Activated gamma-delta T cell (primary cell): ENCODE measurements around the gene ALKBH6.
"Not testable (repeated sequence)": the region's sequence is repeated elsewhere in the genome, so short reads cannot be mapped to it uniquely, and the experiment has no call there.

ENCODE experiments used
- DNase-seq: peaks from one replicate; lab custom pipeline; 2025; lab: John Stamatoyannopoulos, UW

Gene ALKBH6

DNA sequence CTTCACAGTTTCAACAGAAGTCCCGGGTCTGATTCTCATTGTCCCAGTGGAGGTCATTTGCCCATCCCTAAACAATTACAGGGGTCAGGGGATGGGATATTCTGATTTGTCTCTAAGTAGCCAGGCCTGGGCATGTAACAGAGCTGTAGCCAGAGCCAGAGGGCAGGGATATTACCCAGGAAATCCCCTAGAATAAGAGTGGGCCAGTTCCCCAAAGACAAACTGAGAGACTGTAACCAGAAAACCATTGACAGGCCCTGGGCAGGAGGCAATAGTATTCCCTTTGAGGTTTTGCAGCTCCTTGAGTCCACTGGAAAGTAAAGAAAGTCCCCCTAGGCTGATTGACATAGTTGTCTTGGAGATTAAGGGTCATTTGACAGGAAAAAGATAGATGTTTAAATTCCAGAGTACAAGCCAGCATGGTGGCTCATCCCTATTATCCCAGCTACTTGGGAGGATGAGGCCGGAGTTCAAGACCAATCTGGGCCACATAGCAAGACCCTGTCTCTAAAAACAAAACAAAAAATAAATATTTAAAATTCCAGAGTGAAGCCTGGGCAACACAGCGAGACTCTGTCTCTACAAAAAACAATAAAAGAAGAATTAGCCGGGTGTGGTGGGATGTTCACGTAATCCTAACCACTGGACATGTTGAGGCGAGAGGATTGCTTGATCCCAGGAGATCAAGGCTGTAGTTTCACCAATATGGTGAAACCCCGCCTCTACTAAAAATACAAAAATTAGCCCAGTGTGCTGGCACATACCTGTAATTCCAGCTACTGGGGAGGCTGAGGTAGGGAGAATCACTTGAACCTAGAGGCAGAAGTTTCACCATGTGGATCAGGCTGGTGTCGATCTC is 20.9 kb downstream of the ALKBH6 start:
- no peak for DNase-seq

DNA sequence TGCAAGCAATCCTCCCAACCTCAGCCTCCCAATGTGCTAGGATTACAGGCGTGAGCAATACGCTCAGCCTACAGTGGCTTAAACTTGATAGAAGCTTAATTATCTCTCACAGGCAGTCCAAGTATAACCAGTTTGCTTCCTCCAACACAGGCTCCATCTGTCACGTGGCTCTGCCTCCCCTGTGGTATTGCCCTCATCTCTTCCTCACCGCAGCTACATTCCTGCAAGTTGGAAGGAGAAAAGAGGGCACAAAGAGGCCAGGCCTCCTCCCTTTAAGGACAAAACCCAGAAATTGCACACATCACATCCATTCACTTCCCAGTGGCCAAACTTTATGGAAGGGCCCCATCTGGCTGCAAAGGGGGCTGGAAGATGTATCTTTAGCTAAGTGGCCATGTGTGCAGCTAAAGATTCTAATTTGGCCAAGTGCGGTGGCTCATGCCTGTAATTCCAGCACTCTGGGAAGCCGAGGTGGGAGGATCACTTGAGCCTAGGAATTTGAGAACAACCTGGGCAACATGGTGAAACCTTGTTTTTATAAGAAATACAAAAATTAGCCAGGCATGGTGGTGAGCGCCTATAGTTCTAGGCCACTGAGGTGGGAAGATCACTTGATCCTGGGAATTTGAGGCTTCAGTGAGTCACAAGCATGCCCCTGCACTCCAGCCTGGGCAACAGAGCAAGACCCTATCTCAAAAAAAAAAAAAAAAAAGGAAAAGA is 22.1 kb downstream of the ALKBH6 start:
- no peak for DNase-seq

DNA sequence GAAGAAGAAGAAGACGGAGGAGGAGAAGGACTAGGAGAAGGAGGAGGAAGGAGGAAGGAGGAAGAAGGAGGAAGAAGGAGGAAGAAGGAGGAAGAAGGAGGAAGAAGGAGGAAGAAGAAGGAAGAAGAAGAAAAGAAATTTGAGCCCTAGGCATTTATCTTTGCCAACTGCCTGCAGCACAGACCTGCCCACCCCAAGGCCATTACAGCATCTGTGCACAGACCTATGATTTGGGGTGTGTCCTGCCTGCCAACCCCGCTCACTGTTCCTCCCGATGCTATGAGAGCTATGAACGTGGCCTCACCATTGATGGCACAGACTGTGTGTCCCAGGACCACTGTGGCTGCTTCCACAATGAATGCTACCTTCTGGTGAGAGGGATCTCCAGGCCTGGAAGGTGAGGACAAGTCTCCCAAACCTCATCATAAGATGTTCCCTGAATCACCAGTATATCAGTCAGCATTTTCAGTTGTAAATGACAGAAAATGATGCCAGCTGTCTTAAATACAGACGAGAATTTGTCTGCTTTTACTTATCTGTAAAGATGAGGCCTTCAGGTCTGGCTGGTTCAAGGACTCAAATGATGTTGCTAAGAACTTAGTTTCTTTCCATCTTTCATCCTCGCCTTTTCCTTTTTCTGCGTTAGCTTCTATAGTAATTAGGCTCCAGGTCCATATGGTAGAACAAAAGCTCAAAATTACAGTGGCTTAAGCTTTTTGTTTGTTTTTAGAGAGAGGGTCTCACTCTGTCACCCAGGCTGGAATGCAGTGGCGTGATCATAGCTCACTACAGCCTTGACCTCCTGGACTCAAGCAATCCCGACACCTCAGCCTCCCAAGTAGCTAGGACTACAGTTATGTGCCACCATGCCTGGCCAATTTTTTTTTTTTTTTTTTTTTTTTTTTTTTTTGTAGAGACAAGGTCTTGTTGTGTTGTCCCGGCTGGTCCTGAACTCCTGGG is 23.0 kb downstream of the ALKBH6 start:
- no peak for DNase-seq

DNA sequence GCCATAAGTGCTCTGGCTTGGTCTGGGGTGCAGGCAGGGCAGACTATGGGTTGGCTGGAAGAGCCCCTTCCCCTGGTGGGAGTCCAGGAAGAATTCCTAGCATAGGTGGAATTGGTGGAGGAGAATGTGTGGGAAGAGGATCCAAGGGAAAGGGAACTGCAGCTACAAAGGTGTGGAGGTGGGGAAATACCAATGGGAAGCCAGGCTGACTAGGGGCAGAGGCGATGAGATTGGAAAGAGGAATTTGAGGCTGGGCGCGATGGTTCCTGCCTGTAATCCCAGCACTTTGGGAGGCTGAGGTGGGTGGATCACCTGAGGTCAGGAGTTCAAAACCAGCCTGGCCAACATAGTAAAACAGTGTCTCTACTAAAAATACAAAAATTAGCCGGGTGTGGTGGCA is 23.9 kb downstream of the ALKBH6 start:
- no peak for DNase-seq

DNA sequence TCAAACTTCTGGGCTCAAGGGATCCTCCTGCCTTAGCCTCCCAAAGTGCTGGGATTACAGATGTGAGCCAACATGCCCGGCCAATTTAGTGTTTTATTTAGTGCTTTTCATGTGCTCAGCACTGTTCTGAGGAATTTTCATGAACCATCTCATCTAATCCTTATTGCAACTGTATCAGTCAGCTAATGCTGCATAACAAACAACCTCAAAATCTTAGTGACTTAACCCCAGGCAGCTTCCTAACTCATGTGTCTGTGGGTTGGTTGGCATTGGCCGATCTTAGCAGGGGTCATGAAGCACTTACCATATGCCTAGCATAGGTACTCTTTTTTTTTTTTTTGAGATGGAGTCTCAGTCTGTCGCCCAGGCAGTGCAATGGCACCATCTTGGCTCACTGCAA is 25.2 kb downstream of the ALKBH6 start:
- DNase-seq: no peak

DNA sequence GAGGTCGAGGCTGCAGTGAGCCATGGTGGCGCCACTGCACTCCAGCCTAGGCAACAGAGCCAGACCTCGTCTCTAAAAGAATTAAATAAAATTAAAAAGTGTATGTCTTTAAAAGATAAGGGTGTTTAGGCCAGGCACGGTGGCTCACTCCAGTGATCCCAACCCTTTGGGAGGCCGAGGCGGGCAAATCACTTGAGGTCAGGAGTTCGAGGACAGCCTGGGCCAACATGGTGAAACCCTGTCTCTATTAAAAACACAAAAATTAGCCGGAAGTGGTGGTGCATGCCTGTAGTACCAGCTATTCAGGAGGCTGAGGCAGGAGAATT is 26.5 kb downstream of the ALKBH6 start:
- DNase-seq: no peak

DNA sequence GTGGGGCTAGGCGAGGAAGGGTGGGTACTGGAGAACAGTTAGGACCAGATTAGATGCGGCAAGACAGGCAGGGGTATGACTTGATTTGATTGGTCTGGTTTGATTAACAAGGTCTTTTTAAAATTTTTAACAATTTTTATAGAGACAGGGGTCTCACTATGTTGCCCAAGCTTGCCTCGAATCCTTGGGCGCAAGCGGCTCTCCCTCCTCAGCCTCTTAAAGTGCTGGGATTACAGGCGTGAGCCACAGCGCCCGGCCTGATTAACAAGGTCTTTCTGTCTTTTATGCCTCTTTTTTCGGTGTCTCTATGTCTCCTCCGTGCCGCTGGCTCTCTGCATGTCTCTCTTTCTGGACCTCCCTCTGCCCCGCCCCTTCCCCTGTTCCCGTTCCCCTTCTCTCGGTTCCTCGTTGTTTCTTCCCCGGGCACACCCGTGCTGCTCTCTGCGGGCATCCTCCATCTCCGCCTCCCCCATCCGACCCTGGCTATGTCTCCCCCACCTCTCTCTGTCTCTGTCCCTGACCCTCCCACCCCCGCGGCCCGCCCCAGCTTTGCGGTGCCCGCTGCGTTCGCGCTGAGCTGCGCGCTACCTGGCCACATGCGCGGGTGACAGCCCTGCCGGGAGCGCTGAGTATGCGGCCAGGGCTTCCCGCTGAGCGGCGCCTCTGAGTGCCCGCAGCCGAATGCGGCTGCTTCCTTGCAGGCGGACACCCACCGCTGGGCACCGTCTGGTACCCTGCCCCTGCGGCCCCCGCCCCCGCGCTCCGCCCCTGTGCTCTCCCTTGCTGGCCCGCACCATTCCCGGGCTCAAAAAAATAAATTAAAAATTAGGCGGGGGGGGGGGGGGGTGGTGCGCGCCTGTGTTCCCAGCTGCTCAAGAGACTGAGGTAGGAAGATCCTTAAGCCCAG is 27.1 kb downstream of the ALKBH6 start:
- no peak for DNase-seq

DNA sequence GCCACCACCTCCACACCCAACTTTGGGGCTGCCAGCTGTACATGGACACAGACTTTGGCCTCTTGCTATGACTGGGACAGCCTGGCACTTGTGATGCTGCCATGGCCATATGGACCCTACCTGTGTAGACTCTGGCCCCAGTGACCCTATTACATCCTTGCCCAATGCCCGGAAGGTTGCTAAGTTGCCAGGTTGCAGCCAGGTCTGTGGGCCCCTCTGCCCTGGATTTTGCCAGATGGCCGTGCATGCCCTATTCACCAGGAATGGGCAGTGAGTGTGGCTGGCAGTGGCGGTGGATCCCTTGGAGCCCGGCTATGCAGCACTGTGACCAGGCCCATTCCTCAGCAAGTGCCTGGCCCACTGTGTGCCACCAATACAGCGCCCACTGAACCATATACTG is 27.9 kb downstream of the ALKBH6 start:
- DNase-seq: no peak

DNA sequence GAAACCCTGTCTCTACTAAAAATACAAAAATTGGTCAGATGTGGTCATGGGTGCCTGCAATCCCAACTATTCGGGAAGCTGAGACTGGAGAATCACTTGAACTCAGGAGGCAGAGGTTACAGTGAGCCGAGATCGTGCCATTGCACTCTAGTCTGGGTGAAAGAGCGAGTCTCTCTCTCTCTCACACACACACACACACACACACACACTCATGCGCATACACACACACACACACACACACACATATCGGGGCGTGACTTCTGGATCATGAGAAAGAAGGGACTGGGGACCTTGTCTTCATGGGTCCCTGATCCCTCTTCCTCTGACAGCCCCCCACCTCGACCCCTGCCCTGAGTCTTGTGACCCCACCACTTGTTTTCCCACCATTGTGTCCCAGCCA is 30.8 kb downstream of the ALKBH6 start:
- DNase-seq: no peak

DNA sequence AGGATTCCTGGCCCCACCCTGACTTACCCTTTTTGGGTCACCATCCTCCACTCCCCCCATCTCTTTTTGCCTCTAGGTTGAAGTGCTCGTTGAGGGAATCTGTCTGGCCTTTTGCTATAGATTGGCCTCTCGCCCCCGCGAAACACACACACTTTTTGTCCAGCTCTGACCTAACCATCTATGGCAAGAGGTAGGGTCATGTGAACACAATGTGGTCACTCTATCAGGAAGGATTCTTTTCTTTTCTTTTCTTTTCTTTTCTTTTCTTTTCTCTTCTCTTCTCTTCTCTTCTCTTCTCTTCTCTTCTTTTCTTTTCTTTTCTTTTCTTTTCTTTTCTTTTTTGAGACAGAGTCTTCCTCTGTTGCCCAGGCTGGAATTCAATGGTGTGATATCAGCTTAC is 33.0 kb downstream of the ALKBH6 start:
- DNase-seq: not testable (repeated sequence)

DNA sequence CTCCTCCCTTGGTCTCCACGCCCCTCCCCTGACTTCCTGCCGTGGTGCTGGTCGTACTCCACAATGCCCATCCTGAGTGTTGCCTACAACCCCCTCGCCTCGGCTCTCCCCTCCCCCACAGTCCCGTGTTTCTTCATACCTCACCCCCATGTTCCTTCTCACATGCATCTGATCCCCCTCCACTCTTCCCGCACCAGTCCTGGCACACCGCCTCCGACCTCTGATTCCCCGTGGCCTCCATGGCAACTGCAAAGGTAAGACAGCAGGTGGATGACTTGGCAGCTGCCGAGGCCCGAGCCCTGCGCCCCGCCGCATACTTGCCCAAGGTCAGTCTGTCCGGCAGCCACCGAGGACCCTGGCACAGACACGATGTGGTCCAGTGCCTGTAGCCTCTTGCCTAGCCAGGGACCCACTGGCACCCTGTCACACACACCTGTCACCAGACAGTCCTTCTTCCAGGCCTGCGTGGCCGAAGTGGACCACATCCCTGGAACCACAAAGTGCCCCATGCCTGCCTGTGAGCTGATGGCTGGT is 35.1 kb downstream of the ALKBH6 start:
- DNase-seq: no peak

DNA sequence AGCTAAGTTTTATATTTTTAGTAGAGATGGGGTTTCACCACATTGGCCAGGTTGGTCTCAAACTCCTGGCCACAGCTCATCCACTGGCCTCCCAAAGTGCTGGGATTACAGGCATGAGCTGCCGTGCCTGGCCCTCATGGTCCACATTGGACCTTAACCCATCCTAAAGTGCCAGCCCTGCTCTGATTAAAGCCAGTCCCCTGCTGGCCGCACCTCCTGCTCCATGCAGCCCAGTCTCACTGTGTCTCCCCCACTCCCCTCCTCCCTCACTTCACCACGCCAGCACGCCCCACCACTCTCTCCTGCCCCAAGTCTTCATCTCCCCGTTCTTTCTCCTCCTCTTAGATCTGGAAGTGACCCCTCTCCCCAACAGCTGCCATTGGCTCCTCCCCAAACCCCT is 35.7 kb downstream of the ALKBH6 start:
- no peak for DNase-seq

DNA sequence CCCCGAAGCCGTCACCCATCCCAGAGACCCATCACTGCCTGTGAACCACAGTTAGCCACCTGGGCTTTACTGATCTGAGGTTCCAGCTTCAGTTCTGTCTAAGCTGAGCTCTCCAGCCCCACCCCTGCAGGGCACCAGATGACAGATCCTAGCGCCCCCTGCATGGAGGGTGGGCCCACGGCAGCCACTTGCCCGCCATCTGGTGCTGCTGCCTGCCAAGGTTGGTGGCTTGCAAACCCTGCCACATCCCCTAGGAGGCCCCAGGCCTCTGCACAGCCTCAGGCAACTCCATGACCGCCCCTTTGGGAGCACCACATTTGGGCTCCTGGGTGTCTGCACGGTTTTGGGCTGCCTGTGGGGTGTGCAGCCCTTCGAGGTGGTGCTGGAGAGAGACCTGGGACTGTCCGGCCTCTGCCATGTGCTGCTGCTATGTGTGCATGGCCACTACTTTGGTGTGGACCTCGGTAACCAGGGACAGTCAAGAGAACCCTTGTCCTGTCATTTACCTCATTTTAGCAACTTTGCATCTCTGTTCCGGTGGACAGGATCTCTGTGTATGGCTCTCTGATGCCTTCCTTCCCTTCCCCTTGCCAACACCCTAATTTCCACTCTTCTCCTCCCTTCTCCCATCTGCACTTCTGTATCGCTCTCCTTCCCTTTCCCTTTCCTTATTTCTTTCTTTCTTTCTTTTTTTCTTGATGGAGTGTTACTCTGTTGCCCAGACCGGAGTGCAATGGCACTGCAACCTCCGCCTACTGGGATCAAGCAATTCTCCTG is 36.4 kb downstream of the ALKBH6 start:
- DNase-seq: no peak

DNA sequence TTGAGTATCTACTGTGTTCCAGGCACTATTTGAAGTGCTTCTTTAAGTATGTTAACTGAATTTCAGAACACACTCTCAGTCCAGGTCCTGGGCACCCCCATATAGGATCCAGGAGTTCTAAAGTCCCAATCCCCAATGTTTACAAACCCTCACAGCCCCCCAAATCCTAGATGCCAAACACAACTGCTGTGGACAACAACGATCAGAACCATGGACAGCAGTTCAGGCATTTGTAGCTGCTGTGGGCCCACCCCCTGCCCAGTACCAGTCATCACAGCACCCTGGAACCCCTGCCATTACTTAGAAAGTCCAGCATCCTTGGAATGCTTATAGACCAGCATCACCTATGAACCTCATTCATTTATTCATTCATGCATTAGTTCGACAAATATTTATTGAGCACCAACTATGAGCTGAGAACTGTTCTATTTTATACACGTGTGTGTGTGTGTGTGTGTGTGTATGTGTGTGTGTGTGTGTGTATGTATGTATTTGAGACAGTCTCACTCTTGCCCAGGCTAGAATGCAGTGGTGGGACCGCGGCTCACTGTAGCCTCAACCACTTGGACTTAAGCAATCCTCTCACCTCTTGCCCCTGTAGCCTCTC is 38.3 kb downstream of the ALKBH6 start:
- DNase-seq: no peak

DNA sequence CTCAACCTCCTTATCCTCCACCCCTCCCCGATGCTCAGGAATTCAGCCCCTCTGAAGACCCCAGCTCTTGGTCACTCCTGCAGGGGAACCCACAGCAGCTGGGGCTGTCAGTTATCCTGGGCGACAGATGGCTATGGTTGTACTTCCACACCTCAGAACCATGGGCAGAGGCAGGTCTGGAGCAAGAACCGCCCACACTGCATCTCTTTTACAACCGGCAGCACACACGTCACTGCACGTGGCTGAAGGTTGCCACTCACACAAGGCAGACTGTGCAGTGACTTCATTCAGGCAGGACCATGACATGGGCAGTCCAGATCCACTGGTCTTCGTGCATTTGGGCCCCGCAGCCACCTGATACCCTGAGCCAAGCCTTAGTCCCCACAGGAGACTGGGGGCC is 40.5 kb downstream of the ALKBH6 start:
- DNase-seq: no peak

DNA sequence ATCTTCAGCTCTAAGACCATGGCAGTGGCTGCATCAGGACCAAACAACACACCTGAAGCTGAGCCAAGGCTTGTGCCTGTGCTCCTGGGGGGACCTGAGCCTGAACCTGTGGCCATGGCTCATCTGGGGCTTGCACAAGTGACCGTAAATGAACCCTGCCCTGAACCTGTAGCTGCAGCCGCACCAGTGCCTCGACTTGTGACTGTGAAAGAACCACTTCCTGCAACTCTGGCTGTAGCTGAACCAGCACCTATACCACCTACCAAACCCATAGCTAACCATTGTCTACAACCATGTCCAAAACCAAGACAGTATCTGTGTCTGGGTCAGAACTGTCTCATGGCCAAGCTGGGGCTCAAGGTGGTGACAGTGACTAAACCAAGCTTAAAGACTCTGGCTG is 47.2 kb downstream of the ALKBH6 start:
- no peak for DNase-seq

DNA sequence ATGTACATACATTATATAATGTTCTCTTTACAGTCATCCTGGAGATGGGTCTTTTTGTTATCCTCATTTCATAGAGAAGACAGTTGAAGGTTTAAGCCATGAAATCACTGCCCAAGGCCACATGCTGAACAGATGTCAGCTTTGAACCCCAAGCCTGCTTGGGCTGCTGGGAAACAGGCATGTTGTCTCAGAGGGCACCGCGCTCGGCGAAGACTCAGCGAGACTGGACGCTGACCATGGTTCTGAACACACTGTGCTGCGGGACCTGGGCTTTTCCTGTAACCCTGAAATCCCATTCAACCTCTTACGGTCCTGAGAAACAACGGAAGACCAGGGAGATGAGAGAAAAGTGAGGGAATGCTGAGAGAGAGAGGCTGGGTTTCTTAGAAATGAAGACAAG is 50.5 kb downstream of the ALKBH6 start:
- DNase-seq: no peak

DNA sequence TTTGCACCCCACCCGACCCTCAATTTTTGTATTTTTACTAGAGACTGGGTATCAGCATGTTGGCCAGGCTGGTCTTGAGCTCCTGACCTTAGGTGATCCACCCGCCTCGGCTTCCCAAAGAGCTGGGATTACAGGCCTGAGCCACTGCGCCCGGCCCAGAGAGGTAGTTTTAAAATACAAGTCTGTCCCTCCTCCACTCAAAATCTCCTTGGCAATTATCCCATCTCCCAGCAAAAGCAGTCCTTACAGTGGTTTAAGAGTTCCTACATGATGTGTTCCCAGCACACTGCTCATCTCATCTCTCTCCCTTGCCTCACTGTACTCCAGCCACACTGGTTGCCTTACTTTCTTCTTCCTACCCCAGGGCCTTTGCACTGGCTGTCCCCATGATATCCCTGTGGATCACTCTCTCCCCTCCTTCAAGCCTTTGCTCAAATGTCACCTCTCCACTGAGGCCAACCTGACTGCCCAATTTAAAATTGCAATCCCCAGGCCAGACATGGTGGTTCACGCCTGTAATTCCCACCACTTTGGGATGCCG is 53.5 kb downstream of the ALKBH6 start:
- DNase-seq: no peak

DNA sequence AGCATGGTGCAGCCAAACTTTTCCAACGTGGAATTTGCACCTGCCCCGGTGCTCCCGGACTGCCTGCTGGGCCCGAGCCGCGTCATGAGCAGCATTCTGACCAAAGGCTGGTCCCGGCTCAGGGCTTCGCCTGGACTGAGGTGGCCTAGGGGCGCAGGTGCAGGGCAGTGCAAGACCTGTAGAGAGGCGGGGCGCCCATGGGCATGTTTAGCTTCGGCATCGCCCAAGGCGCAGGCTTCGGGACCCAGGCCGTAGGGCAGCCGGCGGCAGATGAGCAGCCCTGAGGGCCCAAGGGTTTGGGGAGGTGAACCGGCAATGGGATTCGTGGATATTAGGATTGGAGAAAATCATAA is 54.1 kb downstream of the ALKBH6 start:
- no peak for DNase-seq
